NCI-H1105 (cell line): ENCODE data around the gene CACNA1A.
"Not testable (repeated sequence)": the region's sequence is repeated elsewhere in the genome, so short reads cannot be mapped to it uniquely, and the experiment has no call there.

ENCODE experiments used
- DNase-seq: peaks from one replicate; lab custom pipeline; 2025; lab: John Stamatoyannopoulos, UW

CACNA1A gene

GRCh38 chr19:13277104-13277809 lies 229.0 kb downstream of the CACNA1A start:
- peak; percentile 61 for DNase-seq

- DNase-seq, result no peak
These were observed 231.1 kb downstream of the CACNA1A start for GRCh38 chr19:13275016-13275722.

GRCh38 chr19:13270514-13271105 lies 235.7 kb downstream of the CACNA1A start:
- no peak for DNase-seq

GRCh38 chr19:13269348-13269747 lies 236.9 kb downstream of the CACNA1A start:
- no peak for DNase-seq

GRCh38 chr19:13267889-13268288 lies 238.4 kb downstream of the CACNA1A start:
- DNase-seq, result no peak

GRCh38 chr19:13267131-13267530 lies 239.1 kb downstream of the CACNA1A start:
- DNase-seq, result no peak

- DNase-seq, result peak; percentile 10
These were observed 243.8 kb downstream of the CACNA1A start for GRCh38 chr19:13262450-13262849.

GRCh38 chr19:13260883-13261653 lies 245.2 kb downstream of the CACNA1A start:
- no peak for DNase-seq

GRCh38 chr19:13256918-13257317 lies 249.4 kb downstream of the CACNA1A start:
- DNase-seq, result no peak

GRCh38 chr19:13256398-13256797 lies 249.9 kb downstream of the CACNA1A start:
- not testable (repeated sequence) for DNase-seq

GRCh38 chr19:13255719-13256059 lies 250.6 kb downstream of the CACNA1A start:
- DNase-seq, result no peak

GRCh38 chr19:13255041-13255718 lies 251.1 kb downstream of the CACNA1A start:
- DNase-seq, result no peak

GRCh38 chr19:13252569-13253335 lies 253.5 kb downstream of the CACNA1A start:
- no peak for DNase-seq

- no peak for DNase-seq
These were observed 261.4 kb downstream of the CACNA1A start for GRCh38 chr19:13244920-13245319.

GRCh38 chr19:13241231-13242104 lies 264.8 kb downstream of the CACNA1A start:
- no peak for DNase-seq

GRCh38 chr19:13240312-13241022 lies 265.8 kb downstream of the CACNA1A start:
- no peak for DNase-seq

- no peak for DNase-seq
These were observed 267.3 kb downstream of the CACNA1A start for GRCh38 chr19:13238891-13239534.

- DNase-seq, result no peak
These were observed 271.8 kb downstream of the CACNA1A start for GRCh38 chr19:13234518-13234917.

- no peak for DNase-seq
These were observed 274.6 kb downstream of the CACNA1A start for GRCh38 chr19:13231663-13232062.
